Peyer's patch (tissue), 4 donors: Measurements from ENCODE around the gene DTWD2.

Source experiments
- CTCF ChIP-seq, 6 experiments: fragments of 450-650 bp in 4 of 6; fragments of 200-600 bp in 2 of 6; sonication (generic) in 1 of 6; IDR thresholded peaks; one replicate each; pipeline ENCODE4 v1.5.1; 2017 to 2019; ENCODE audit warnings: antibody characterized with exemption in 6 of 6, mild to moderate bottlenecking in 3 of 6, moderate library complexity in 1 of 6
- POLR2A ChIP-seq, 2 donors: fragments of 450-650 bp; IDR thresholded peaks; one replicate each; pipeline ENCODE4 v1.5.1; 2017; ENCODE audit warnings: antibody characterized with exemption in 2 of 2, mild to moderate bottlenecking in 2 of 2, moderate library complexity in 2 of 2

- TF ChIP-seq CTCF (IDR thresholded peaks at IDR 0.05) (no peak), POLR2A (IDR thresholded peaks at IDR 0.05) (no peak)
These were observed 54.6 kb downstream of the DTWD2 start for GRCh38 chr5:118933703-118934102.
